Esophagus squamous epithelium (tissue), 4 donors: ENCODE measurements around the gene LIN9.

ENCODE experiments used
- POLR2A ChIP-seq, 4 donors: fragments of 450-650 bp; IDR thresholded peaks; one replicate each; pipeline ENCODE4 v1.6.1; 2017; ENCODE audit warnings: antibody characterized with exemption in 4 of 4, mild to moderate bottlenecking in 4 of 4, moderate library complexity in 3 of 4
- TF ChIP-seq, protein P1 (sequence below), 6 experiments: fragments of 450-650 bp in 4 of 6; fragments of 200-600 bp in 2 of 6; sonication (generic) in 2 of 6; IDR thresholded peaks; one replicate each; pipeline ENCODE4 v1.5.1; 2016 to 2019; ENCODE audit warnings: antibody characterized with exemption in 6 of 6, mild to moderate bottlenecking in 4 of 6, moderate library complexity in 4 of 6

DNA sequence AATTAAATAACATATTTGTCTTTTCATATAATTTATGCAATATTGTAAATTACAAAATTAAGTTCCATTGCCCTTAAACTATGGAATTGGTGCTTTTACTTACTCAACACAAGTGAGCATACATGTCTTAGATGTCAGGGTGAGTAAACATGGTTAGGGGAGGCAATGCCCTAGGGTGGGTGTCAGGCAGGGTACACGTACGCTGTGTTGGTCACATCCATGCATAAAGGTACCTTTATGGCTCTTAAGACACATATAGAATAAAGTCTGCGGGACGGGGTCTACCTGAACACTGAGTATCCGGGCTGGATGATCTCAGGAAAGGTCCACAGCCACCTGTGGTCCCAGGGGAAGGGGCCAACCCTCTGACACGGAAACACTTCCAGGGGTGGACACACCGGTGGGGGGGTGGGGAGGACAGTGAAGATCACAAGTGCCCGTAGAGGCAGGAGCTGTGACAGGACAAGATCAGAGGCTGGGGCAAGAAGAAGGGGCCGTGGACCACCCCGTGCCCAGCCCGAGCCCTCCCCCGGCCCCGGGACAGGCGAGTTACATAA is 720 bp downstream of the LIN9 start:
- TF ChIP-seq, protein P1, sequence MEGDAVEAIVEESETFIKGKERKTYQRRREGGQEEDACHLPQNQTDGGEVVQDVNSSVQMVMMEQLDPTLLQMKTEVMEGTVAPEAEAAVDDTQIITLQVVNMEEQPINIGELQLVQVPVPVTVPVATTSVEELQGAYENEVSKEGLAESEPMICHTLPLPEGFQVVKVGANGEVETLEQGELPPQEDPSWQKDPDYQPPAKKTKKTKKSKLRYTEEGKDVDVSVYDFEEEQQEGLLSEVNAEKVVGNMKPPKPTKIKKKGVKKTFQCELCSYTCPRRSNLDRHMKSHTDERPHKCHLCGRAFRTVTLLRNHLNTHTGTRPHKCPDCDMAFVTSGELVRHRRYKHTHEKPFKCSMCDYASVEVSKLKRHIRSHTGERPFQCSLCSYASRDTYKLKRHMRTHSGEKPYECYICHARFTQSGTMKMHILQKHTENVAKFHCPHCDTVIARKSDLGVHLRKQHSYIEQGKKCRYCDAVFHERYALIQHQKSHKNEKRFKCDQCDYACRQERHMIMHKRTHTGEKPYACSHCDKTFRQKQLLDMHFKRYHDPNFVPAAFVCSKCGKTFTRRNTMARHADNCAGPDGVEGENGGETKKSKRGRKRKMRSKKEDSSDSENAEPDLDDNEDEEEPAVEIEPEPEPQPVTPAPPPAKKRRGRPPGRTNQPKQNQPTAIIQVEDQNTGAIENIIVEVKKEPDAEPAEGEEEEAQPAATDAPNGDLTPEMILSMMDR (IDR thresholded peaks at IDR 0.05): no peak
- TF ChIP-seq POLR2A (IDR thresholded peaks at IDR 0.05): no peak
